HCT116 (cell line): ENCODE results near the gene SRPK2.

ENCODE experiments used
- CTCF ChIP-seq, 3 experiments: fragments of 200-600 bp in 1 of 3; sonication (generic) in 1 of 3; IDR thresholded peaks in 2 of 3; conservative IDR thresholded peaks in 1 of 3; 2 replicates each; pipeline ENCODE4 v1.5.1; 2012 to 2017; ENCODE audit warnings: low read depth in 2 of 3, low read length in 2 of 3, antibody characterized with exemption in 1 of 3, borderline replicate concordance in 1 of 3, control low read depth in 1 of 3, mild to moderate bottlenecking in 1 of 3, mixed read lengths in 1 of 3, mixed run types in 1 of 3, moderate library complexity in 1 of 3; ENCODE audit not compliant: insufficient read depth in 1 of 3
- EZH2 ChIP-seq: fragments of 200-600 bp; sonication (generic); IDR thresholded peaks from 2 replicates; pipeline ENCODE4 v1.6.1; 2017; ENCODE audit warnings: antibody characterized with exemption, mixed run types
- EZH2phosphoT487 ChIP-seq: fragments of 200-600 bp; IDR thresholded peaks from 2 replicates; pipeline ENCODE4 v1.6.1; 2018; ENCODE audit warnings: antibody characterized with exemption, borderline replicate concordance
- POLR2AphosphoS5 ChIP-seq: IDR thresholded peaks from 2 replicates; pipeline ENCODE4 v1.6.1; 2011; ENCODE audit warnings: mild to moderate bottlenecking, low read depth, low read length, moderate library complexity
- RAD21 ChIP-seq: IDR thresholded peaks from 2 replicates; pipeline ENCODE4 v1.6.1; 2012; ENCODE audit warnings: low read depth, mild to moderate bottlenecking
- ZNF274 ChIP-seq: fragments of 200-500 bp; sonication (Bioruptor generic); IDR thresholded peaks from 2 replicates; pipeline ENCODE4 v1.6.1; 2014; ENCODE audit warnings: mild to moderate bottlenecking, low read depth, low read length, inconsistent platforms

DNA sequence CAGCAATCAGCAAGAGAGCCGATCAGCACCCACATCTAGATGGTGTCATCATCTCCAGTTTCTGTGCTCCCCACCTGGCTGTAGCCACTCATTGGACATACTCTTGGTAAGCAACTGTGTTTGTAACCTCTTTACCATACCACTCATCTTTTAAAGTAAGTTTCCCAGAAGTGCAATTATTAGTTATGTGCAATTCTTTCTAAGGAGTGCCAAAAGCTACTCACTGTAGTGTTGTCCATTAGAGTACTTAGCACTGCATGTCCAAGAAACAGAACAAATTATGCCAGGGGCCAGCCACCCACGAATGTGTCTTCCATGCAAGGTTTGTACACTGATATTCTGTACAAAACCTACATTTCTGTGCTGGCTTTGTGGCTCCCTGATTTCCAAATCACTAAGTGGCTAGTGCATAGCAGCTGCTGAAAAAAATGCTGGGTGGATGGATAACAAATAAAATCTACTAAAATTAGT is 131.9 kb downstream of the SRPK2 start:
- TF ChIP-seq ZNF274 (no peak), EZH2phosphoT487 (no peak), EZH2 (no peak), POLR2AphosphoS5 (no peak), CTCF (IDR thresholded peaks at IDR 0.05 in 2 of 3, conservative IDR thresholded peaks at IDR 0.05 in 1 of 3; ENCODE audit: borderline replicate concordance in 1 of 3, insufficient read depth in 1 of 3, low read depth in 2 of 3, low read length in 2 of 3) (no peak), RAD21 (no peak)
